HG03064 (cell line): ENCODE measurements around the gene ABCA5.
"Not testable (repeated sequence)": the region's sequence is repeated elsewhere in the genome, so short reads cannot be mapped to it uniquely, and the experiment has no call there.

Experiments used
- ATAC-seq: cut with Tn5 transposase; IDR thresholded peaks from one replicate; pipeline ENCODE4 v1.9.1; 2021; ENCODE audit warnings: low read depth; ENCODE audit not compliant: unreplicated experiment

The ABCA5 gene

DNA sequence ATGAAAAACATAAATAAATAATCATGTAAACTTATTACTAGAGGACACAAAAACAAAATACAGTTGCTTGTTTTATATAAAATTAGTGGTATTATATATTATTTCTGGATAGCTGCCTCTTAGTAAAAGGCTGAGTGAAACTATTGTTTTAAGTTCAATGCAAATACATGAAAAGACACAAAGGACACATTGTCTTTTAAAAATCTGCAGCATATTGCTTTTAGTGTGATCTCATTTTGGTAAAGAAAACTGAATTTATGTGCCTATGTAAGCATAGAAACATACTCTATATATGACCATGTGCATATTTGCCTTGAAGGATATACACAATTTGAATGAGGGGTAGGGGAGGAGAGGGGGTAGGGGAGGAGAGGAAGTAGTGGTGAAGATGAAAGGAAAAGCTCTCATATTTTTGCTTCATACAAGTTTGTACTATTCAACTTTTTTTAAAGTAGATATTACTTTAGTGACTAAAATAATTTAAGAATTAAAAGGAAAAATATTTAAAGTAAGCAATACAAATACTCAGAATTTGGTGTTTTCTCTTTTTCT, 104.2 kb downstream of the ABCA5 start:
- no peak for ATAC-seq

GRCh38 chr17:69220098-69220497, 106.8 kb downstream of the ABCA5 start:
- ATAC-seq: no peak

DNA sequence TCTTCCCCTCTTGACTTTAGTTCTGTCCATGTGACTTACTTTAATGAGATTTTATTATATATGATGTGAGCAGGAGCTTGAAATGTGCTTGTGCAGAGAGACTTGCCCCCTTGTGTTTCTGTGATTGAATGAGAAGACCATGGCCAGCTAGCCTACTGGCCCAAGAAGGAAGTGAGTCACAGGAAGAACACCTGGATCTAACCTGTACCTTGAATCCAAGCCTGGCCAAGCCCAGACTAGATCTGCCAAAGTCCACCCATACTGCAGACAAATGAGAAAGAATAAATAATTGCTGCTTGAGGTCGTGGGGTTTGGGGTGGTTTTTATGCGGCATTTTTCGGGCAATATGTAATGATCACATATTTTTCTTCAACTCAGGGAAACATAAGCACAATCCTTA, 107.9 kb downstream of the ABCA5 start:
- no peak for ATAC-seq

DNA sequence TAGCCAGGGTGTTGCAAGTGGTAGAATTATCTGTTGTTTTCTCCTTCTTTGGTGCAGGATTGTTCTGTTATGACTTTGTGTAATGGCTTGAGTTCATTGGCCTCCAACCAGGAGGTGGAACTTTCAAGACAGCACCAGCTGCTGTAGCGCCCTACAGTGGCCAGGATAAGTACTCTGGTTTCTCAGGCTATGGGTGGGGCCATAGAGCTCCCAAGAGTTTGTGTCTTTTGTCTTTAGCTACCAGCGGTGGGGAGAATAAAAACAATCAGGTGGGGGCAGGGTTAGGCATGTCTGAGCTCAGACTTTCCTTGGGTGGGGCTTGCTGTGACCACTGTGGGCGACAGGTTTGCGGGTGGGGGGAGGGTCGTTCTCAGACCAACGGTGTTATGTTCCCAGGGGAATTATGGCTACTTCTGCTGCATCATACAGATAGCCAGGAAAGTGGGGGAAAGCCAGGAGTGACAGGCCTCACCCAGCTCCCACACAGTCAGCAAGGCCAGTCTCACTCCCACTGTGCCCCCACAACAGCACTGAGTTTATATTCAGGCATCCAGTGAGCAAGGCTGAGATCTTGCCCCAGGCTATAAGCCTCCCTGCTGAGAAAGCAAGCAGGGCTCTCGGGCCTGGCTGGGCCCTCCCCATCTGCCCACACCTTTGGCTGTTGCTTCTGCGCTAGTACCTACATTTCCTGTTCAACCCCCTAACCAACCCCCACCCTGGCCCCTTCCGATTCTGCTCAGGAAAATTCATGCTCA, 113.7 kb downstream of the ABCA5 start:
- ATAC-seq: no peak

GRCh38 chr17:69208640-69209039, 118.3 kb downstream of the ABCA5 start:
- ATAC-seq: no peak

DNA sequence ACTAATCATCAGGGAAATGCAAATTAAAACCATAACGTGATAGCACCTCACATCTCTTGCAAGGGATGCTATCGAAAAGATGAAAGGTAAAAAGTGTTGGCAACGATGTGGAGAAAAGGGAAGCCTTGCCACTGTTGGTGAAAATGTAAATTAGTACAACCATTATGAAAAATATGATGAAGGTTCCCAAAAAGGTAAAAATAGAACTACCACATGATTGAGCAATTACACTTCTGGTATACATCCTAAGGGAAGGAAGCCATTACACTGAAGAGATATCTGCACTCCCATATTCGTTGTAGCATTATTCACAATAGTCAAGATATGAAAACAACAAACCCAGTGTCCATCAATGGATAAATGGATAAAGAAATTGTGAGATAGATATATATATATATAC, 119.8 kb downstream of the ABCA5 start:
- ATAC-seq: no peak

- ATAC-seq: no peak
These were observed 128.7 kb downstream of the ABCA5 start for GRCh38 chr17:69198238-69198637.

DNA sequence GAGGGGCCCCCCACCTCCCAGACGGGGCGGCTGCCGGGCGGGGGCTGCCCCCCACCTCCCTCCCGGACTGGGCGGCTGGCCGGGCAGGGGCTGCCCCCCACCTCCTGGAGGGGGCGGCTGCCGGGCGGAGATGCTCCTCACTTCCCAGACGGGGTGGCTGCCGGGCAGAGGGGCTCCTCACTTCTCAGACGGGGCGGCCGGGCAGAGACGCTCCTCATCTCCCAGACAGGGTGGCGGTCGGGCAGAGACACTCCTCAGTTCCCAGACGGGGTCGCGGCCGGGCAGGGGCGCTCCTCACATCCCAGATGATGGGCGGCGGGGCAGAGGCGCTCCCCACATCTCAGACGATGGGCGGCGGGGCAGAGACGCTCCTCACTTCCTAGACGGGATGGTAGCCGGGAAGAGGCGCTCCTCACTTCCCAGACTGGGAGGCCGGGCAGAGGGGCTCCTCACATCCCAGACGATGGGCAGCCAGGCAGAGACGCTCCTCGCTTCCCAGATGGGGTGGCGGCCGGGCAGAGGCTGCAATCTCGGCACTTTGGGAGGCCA, 130.8 kb downstream of the ABCA5 start:
- ATAC-seq: not testable (repeated sequence)
